Renal pelvis (tissue), 3 donors: ENCODE data around the gene RNF112. TPM values are rescaled to one million over a fixed set of nuclear protein-coding genes. Genes with fewer than 3 reads are reported as not detected.

Experiments
- polyA plus RNA-seq, 3 donors: library from polyadenylated mRNA; unstranded; fragments of 120-200 nt; gene quantifications; one replicate each; pipeline ENCODE4 v1.2.1, GENCODE V29; 2013; ENCODE audit not compliant: insufficient read length in 3 of 3

The RNF112 gene
- polyA plus RNA-seq, 3 donors, result 0.96 to 1.3 (median 1.2) TPM

Other genes with a start within 250 kb of the RNF112 start
- gene EPN2, start 173.9 kb upstream of the RNF112 start, polyA plus RNA-seq, result 10 to 100 TPM; 44.2 to 50.9 (median 45.5) TPM
- gene B9D1, start 48.5 kb upstream of the RNF112 start, polyA plus RNA-seq, result 10 to 100 TPM; 39.6 to 55.2 (median 46.0) TPM
- 10 to 100 TPM; 25.0 to 31.6 (median 29.3) TPM for gene MAPK7, start 32.7 kb upstream of the RNF112 start, polyA plus RNA-seq
- 100 to 1,000 TPM; 162 to 259 (median 181) TPM for gene MFAP4, start 24.0 kb upstream of the RNF112 start, polyA plus RNA-seq
- gene SLC47A1, start 122.6 kb downstream of the RNF112 start, polyA plus RNA-seq, result 10 to 100 TPM; 18.3 to 28.0 (median 26.3) TPM
- gene ALDH3A2, start 237.5 kb downstream of the RNF112 start, polyA plus RNA-seq, result 100 to 1,000 TPM in 2 of 3 donors, 10 to 100 TPM in 1; 82.6 to 107 (median 100) TPM